Epithelial cell of esophagus (primary cell): ENCODE data around the gene EEPD1.
A peak's percentile ranks its signal among the peaks of the same experiment; 100 is the strongest.

Experiments
- DNase-seq: peaks from one replicate; pipeline ENCODE4 v3.0.0; 2010; ENCODE audit warnings: low read depth
- H3K4me3 ChIP-seq: 2 replicates; pipeline ENCODE4 v1.5.1; 2011; ENCODE audit warnings: mild to moderate bottlenecking, low read length, control low read depth
- TF ChIP-seq, protein P1 (sequence below): IDR thresholded peaks from 2 replicates; pipeline ENCODE4 v1.5.1; 2011; ENCODE audit warnings: low read depth, mild to moderate bottlenecking, low read length, control low read depth, inconsistent platforms; ENCODE audit not compliant: insufficient read depth; ENCODE audit errors: missing control alignments

The EEPD1 gene

DNA sequence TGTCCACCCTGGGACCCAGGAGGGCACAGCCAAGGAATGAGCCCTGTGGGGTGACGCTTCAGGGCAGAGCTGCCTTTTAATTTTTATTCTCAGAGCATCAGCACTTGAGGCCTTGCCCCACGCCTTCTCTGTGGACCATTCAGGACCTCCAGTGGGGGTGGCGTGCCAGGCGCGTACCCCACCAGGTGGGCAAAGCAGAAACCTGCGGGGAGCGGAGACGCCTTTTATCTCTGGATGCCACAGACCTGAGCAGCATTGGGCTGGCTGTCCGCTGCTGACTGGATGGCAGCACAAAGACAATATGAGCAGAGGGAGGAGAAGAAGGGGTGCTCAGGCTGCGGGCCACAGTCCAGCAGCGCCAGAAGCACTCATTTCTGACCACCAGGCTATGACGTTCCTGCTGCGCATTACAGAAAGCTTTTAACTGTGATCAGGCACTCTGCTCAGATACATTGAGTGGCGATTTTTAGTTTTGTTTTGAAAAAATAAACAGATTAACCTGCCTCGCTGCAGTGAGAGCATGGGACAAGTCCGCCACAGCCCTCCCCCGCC, 146.2 kb downstream of the EEPD1 start:
- TF ChIP-seq, protein P1, sequence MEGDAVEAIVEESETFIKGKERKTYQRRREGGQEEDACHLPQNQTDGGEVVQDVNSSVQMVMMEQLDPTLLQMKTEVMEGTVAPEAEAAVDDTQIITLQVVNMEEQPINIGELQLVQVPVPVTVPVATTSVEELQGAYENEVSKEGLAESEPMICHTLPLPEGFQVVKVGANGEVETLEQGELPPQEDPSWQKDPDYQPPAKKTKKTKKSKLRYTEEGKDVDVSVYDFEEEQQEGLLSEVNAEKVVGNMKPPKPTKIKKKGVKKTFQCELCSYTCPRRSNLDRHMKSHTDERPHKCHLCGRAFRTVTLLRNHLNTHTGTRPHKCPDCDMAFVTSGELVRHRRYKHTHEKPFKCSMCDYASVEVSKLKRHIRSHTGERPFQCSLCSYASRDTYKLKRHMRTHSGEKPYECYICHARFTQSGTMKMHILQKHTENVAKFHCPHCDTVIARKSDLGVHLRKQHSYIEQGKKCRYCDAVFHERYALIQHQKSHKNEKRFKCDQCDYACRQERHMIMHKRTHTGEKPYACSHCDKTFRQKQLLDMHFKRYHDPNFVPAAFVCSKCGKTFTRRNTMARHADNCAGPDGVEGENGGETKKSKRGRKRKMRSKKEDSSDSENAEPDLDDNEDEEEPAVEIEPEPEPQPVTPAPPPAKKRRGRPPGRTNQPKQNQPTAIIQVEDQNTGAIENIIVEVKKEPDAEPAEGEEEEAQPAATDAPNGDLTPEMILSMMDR = no peak
- no peak for DNase-seq
- H3K4me3 ChIP-seq = no peak overlapping the region

DNA sequence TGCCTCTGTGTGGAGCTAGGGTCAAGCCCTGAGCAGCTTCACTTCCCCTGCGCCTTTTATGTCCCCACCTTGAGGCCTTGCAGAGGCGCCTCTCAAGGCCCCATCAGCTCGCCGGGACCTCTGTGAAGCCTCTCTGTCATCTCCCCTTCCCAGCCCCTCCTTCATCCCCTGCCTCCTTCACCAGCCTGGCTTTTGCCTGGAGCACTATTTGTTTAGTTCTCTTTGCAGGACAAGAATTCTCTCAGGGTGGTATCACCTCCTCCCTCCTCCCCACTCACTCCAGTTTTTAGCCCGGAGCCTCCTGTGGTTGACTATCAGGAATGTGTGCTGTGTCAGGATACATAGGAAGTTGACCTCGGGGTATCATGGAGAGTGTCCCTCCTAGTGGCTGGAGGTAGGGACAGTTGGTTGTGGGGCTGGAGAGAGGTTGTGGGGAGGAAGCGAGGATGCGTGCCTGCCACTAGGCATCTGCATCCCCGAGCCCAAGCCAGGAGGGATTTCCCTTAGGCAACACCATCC, 146.8 kb downstream of the EEPD1 start:
- DNase-seq = no peak
- TF ChIP-seq, protein P1 = no peak
- no peak overlapping the region for H3K4me3 ChIP-seq

DNA sequence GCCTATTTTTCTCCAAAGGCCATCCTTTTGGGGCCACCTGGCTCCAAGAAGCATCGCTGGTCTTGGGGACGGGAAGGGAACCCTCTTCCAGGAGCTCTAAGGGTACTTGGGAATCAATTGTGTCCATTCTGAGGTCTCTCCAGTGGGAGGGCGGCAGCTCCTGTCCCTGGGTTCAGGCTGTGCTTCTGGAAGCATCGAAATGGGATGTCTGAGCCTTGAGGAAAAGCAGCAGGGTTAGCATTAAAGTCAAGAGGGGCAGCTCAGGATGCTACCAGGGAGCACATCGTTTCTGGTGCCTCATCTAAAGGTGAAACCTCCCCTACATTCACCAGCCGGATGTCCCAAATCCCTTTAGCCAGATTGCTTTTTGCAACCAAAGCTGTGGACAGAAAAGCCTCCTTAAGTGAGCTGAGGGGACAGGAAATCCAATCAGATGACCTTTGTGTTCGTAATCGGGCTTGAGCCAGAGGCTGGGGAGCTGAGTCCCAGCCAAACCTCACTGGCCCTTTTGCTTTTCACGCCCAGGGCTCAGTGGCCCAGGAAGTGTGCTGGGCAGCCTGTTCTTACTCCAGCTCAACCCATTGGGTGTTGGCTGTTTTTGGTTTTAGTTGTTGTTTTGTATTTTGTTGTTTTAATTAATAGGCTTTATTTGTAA, 147.8 kb downstream of the EEPD1 start:
- DNase-seq = no peak
- no peak overlapping the region for H3K4me3 ChIP-seq
- TF ChIP-seq, protein P1 = no peak

DNA sequence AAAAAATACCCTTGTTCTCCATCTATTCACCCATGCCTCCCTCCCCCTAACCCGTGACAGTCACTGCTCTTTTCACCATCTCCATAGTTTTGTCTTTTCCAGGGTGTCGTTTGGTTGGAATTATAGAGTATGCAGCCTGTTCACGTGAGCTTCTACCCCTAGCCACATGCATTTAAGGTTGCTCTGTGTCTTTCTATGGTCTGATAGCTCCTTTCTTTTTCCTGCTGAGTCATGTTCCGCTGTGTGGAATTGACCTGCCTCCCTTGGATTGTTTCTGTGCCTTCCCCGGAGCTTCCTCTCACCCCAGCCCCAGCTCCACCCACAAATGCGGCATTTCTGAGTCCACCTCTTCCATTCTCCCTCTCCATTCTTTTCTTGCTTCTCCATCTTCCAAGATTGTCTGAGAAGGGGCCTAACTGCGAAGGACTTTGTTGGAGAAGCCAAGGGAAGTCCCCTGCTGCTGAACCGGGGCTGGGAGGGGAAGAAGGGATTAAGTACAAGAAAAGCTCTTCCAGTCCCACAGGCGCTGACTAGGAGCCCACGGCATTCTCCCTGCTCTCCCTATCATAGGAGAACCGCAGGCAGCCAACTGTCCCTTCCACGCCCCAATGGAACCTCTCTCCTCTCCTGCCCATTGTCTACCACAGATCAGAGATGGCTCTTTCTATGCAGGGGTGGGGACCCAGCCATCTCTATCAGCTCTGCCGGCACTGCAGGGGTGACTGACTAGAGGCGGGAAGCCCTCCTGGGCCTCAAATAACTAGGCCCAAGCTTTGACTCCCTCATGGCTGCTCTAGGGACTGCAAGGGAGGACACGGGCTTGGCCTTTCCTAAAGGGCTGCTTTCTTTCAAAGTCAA, 149.1 kb downstream of the EEPD1 start:
- TF ChIP-seq, protein P1 = no peak
- DNase-seq = peak; percentile 45
- no peak overlapping the region for H3K4me3 ChIP-seq

DNA sequence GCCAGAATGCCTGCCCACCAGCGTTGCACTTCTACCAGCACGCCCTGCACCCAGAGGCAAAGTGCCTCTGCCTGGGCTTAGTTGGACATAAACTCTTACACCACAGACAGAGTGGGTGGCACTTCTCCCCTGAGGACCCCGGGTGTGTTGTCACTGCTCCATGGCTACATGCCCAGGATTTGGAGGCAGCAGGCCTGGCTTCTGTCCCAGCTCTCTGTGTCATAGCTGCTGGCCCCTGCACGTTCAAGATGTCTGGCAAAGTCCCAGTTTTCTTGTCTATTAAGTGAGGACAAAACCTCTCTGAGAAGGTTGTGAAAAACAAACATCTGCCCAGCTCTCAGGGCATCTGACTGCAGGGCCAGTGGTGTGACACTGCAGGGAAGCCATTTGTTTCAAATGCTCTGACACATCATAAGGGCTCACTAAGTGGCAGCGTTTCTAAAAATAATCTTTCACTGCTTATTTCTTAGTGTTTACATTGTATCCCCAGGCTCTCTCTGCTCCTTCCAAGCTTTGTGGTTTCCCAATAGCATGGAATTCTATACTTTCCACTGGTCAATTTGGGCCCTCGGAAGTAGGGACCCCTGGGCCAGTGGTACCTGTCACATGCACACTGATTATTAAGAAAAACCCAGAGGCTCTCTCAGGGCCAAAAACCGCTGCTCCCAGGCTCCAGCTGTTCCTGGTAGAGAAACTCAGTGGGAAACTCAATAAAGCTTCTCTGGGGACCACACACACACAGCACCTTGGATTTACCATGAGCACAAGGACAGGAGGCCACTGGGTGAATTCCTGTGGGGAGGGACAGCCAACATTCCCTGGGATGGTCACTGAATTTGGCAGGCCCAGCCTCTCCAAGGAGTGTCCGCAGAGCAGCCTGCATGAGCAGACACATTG, 150.4 kb downstream of the EEPD1 start:
- H3K4me3 ChIP-seq = no peak overlapping the region
- TF ChIP-seq, protein P1 = no peak
- peak; percentile 90 for DNase-seq

DNA sequence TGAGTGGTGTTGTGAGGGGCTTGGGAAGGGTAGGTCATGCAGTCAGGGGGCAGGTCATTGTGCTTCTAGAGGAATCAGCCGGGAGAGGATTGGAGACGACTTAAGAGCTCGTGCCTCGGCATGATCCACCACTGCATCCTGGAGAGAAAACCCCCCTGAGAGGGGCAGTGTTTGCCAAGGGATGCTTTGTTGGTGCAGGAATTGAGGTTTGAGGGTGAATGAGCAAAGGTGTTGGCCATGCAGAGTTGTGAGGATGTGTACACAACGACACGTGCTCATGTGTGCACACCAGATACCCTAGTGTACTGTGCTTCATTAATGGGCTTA, 151.0 kb downstream of the EEPD1 start:
- TF ChIP-seq, protein P1 = no peak
- H3K4me3 ChIP-seq = no peak overlapping the region
- peak; percentile 13 for DNase-seq
